Memory B cell (primary cell): Measurements from ENCODE around the gene MAPK8IP3.

ENCODE experiments used
- ATAC-seq: fragments of 150-1000 bp; cut with Tn5 transposase; 2 replicates; pipeline ENCODE4 v1.10.0; 2021; ENCODE audit warnings: low read depth, mild to moderate bottlenecking, moderate library complexity
- DNase-seq, 2 donors: peaks; one replicate each; pipeline ENCODE4 v3.0.0; 2022; ENCODE audit warnings: low spot score in 2 of 2
- H3K27ac Mint-ChIP-seq: one replicate; pipeline ENCODE4 v1.8.0; 2022; ENCODE audit warnings: mild to moderate bottlenecking, moderate library complexity, mixed read lengths
- H3K27me3 Mint-ChIP-seq: one replicate; pipeline ENCODE4 v1.8.0; 2022; ENCODE audit warnings: mixed read lengths
- H3K36me3 Mint-ChIP-seq: one replicate; pipeline ENCODE4 v1.8.0; 2022; ENCODE audit warnings: mild to moderate bottlenecking, mixed read lengths
- H3K4me1 Mint-ChIP-seq: one replicate; pipeline ENCODE4 v1.8.0; 2022; ENCODE audit warnings: mixed read lengths
- H3K4me3 Mint-ChIP-seq: one replicate; pipeline ENCODE4 v1.8.0; 2022; ENCODE audit warnings: mild to moderate bottlenecking, moderate library complexity, mixed read lengths
- H3K9me3 Mint-ChIP-seq: one replicate; pipeline ENCODE4 v1.8.0; 2022; ENCODE audit warnings: mixed read lengths

The MAPK8IP3 gene

DNA sequence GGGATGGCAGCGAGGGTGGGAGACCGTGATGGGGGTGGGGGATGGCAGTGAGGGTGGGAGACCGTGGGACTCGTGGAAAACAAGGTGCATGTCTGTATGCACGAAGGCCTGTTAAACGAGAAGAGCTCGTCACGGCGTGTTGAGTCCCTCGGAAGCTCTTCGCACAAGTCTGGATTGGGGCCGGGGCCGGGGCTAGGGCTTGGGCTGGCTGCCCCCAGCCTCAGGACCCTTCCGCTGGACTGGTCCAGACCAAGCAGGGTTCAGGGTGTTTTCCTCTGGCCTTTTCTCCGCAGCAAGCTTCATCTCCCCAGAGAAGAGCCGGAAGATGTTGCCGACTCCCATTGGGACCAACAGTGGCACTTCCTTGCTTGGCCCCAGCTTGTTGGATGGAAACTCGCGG lies 35.6 kb upstream of the MAPK8IP3 start:
- Mint-ChIP-seq H3K4me3 (no peak overlapping the region), H3K9me3 (no peaks in the 10 kb centered on the region), H3K4me1 (no peaks in the 10 kb centered on the region), H3K27me3 (no peaks in the 10 kb centered on the region), H3K27ac (no peak overlapping the region), H3K36me3 (peaks cover 41% of the 10 kb centered on the region)
- DNase-seq (no peak), ATAC-seq (no peak)

DNA sequence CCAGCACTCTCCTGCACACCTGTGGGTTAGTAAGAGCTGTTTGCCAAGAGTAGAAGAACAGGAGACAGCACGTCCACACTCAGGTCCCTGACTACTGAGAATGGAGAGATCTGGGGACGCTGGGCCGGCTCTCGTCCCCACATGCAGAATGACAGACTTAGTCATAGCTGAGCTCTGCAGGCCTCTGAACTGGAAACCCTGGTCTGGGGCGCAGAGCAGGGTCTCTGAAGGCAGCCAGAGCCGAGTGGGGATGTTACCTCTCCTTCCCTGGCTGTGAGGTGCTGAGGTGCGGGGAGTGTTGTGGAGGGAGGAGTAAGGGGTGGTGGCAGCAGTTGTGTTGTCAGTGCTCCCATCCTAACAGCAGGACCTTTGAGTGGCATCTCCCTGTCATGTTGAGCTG lies 35.1 kb upstream of the MAPK8IP3 start:
- DNase-seq (no peak), ATAC-seq (no peak)
- H3K36me3 Mint-ChIP-seq, result peaks cover 39% of the 10 kb centered on the region
- H3K4me1 Mint-ChIP-seq, result no peaks in the 10 kb centered on the region
- no peak overlapping the region for H3K4me3 Mint-ChIP-seq
- no peak overlapping the region for H3K27ac Mint-ChIP-seq
- H3K27me3 Mint-ChIP-seq, result no peaks in the 10 kb centered on the region
- H3K9me3 Mint-ChIP-seq, result no peaks in the 10 kb centered on the region

DNA sequence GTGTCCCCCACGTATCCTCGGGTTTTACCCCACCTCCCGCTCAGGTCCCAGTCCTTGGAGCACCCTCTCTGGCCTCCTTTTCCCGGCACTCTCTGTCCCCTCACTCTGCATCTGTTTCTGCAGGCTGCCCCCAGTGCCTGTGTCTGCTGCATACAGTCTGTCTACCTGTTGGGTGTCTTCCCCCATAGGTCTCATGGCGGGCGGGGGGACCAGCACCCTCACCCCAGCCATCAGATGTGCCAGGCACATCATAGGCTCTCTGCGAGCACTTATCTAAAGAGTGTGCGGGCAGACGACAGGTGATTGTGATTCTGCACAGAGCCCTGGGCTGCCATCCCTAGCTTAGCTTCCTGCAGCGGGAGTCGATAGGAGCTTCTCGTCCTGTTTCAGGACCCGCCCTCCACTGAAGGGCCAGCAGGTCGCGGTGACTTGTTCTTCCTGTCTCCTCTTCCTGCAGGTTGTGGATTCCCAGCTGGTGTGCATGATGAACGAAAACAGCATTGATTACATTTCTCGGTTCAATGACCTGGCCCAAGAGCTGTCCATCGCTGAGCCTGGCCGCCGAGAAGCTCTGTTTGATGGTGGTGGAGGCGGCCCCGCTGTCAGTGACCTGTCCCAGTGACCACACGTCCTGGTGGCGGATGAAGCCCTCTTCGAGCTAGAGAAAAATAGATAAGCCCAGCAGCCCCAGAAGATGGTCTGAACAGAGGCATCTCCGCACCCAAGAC lies 32.4 kb upstream of the MAPK8IP3 start:
- Mint-ChIP-seq H3K27ac (no peak overlapping the region), H3K36me3 (peaks cover 33% of the 10 kb centered on the region), H3K9me3 (no peaks in the 10 kb centered on the region), H3K4me3 (no peak overlapping the region), H3K4me1 (peaks cover 2% of the 10 kb centered on the region), H3K27me3 (no peaks in the 10 kb centered on the region)
- DNase-seq (no peak), ATAC-seq (no peak)

DNA sequence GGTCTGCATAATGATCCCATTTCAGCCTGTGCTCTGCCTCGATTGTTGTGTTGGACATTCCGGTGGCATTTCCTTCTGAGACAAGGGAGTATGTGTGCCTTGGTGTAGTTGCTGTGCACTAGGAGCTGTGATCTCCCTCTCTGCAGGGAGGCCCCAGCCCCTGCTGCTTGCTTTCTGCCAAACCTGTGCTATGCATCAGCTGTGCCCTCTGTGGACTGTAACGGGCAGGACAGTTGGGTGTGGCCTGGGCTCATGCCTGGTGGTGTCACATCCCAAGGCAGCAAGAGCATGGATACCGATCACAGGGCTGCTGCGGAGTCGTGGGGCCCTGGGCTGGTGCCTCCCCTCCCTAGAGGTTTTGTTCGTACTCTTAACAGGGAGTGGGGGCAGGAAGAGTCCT lies 31.7 kb upstream of the MAPK8IP3 start:
- DNase-seq, result no peak
- no peaks in the 10 kb centered on the region for H3K9me3 Mint-ChIP-seq
- no peak overlapping the region for H3K4me3 Mint-ChIP-seq
- peaks cover 32% of the 10 kb centered on the region for H3K36me3 Mint-ChIP-seq
- ATAC-seq, result no peak
- no peaks in the 10 kb centered on the region for H3K27me3 Mint-ChIP-seq
- H3K27ac Mint-ChIP-seq, result no peak overlapping the region
- peaks cover 7% of the 10 kb centered on the region for H3K4me1 Mint-ChIP-seq

DNA sequence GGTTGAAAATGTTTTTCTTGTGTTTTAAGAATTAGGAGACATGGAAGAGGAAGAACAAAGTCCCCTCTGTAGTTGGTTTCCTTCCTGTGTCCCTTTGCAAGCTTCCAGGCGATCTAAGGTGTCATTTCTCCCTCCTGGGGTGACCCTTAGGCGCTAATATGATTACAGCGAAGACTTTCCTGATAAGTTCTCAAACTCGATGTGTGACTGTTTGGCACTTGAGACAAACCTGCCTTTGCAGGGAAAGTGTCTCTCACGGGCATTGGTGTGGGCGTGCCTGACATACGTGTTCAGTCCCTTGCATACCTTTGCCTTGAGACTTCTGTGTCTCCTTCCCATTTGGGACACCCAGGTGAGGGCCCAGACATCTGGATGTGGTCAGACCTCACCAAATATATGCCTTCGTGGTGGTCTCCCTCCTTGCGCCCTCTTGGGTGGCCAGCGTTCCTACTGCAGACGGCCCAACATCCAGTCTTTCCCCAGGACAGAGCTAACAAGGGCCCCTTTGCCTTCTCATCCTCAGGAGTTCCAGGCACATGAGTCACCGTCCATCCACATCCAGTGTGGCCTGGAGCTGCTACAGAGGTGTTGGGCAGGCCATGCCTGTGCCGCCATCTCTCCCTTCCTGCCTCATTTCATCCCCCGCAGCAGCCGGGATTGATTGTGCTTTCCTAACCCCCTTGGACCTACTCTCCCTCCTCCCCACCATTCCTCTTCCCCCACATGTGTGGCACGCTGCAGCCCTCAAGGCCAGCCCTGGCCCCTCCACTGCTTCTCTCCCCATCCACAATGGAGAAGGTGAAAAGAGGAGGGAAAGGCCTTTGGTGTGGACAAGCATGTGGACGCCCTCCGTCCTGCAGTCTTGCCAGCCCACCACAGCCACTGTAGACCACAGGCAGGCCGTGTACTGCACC lies 31.0 kb upstream of the MAPK8IP3 start:
- peaks cover 28% of the 10 kb centered on the region for H3K36me3 Mint-ChIP-seq
- no peaks in the 10 kb centered on the region for H3K27me3 Mint-ChIP-seq
- H3K27ac Mint-ChIP-seq, result no peak overlapping the region
- H3K4me1 Mint-ChIP-seq, result peaks cover 7% of the 10 kb centered on the region
- DNase-seq, result no peak
- H3K4me3 Mint-ChIP-seq, result no peak overlapping the region
- no peaks in the 10 kb centered on the region for H3K9me3 Mint-ChIP-seq
- no peak for ATAC-seq

DNA sequence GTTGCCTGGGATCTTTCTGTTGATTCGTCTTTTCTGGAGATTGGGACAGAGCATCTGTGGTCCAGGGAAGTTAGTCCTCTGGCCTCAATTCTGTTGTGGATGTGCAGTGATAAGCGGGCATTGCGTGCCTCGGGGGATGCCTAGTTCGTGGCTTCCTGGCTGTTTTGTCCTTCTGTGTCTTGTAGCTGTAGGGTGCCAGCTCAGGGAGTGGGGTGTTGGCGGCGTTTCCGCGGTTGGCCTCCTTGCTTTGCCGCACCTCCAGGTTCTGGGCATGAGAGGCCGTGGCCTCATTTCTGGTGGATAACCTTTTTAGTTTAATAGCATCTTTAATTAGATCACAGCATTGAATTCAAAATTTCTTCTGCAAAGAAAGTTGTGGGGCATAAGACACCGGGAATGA lies 29.3 kb upstream of the MAPK8IP3 start:
- DNase-seq (no peak), ATAC-seq (no peak)
- no peak overlapping the region for H3K27ac Mint-ChIP-seq
- peak overlapping the region; percentile 9 for H3K4me3 Mint-ChIP-seq
- peaks cover 11% of the 10 kb centered on the region for H3K4me1 Mint-ChIP-seq
- H3K9me3 Mint-ChIP-seq, result no peaks in the 10 kb centered on the region
- H3K27me3 Mint-ChIP-seq, result no peaks in the 10 kb centered on the region
- peaks cover 18% of the 10 kb centered on the region for H3K36me3 Mint-ChIP-seq

- Mint-ChIP-seq H3K4me1 (peaks cover 12% of the 10 kb centered on the region), H3K27ac (no peak overlapping the region), H3K36me3 (peaks cover 11% of the 10 kb centered on the region), H3K9me3 (no peaks in the 10 kb centered on the region), H3K27me3 (no peaks in the 10 kb centered on the region), H3K4me3 (peak overlapping the region; percentile 69)
- ATAC-seq (no peak), DNase-seq (no peak)
Measured at GRCh38 chr16:1677339-1677738, 28.7 kb upstream of the MAPK8IP3 start.

DNA sequence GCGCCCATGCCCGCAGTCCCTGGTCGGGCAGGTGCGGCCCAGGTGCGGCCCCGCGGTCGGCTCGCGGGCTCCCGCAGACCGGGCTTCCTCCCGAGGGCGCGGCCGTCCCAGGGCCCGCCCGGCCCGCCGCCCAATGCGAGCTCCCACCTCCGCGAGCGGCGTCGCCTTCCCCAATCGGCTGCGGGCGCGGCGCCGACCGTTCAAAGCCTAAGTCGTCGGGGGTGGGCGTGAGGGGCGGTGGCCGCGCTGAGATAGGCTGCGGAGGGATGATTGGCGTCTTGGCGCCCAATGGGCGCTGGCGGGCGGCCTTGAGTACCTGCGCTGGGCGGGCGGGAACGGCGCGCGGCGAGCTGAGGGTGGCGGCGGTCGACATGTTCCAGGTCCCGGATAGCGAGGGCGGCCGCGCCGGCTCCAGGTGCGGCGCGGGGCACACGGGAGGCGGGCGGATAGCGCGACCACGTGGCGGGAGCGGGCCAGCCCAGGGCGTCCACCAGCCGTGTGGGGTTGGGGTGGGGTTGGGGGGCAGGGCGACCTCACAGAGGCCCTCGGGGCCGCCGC lies 28.0 kb upstream of the MAPK8IP3 start, which contains the start of gene JPT2:
Gene JPT2, plus strand, starts transcription at position 338 of the 558 bp plus-strand sequence. Its CDS starts 34 bp downstream, at position 372.
- peaks cover 5% of the 10 kb centered on the region for H3K36me3 Mint-ChIP-seq
- ATAC-seq (peak; percentile 93), DNase-seq (peak; percentile 90 to 92)
- peaks cover 12% of the 10 kb centered on the region for H3K4me1 Mint-ChIP-seq
- H3K4me3 Mint-ChIP-seq, result peak within 1 kb of the TSS; percentile 88
- no peaks in the 10 kb centered on the region for H3K27me3 Mint-ChIP-seq
- H3K9me3 Mint-ChIP-seq, result no peaks in the 10 kb centered on the region
- H3K27ac Mint-ChIP-seq, result peak within 1 kb of the TSS; percentile 74

DNA sequence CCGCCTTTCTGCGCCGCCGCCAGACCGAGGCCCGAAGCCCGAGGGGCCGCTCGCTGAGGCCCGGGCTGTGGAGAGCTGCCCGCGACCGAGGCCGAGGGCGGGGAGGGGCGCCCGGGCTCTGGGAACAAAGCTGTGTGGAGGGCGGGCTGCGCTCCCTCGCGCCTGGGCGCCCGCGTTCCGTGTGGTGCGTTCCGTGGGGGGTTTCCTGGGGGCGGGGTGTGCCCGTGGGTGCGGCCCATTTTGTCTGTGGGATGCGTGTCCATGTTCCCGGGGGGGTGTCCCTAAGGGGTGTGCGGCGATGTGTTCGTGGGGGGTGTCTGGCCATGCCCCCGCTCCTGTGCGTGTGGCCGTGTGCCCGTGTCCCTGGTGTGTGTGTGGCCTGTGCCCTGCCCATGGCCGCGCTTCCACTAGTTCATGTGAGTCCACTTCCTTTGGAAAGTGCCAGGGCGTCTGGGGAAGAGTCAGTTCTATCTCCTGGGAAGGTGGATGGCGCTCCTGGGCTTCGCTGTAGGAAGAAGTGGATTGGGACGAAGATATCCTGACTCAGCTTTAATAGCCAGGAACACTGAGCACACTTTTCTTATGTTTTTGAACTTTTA lies 27.4 kb upstream of the MAPK8IP3 start:
- peaks cover under 1% of the 10 kb centered on the region for H3K36me3 Mint-ChIP-seq
- no peaks in the 10 kb centered on the region for H3K9me3 Mint-ChIP-seq
- DNase-seq (peak; percentile 47 to 50), ATAC-seq (peak; percentile 36)
- peak overlapping the region; percentile 86 for H3K4me3 Mint-ChIP-seq
- H3K4me1 Mint-ChIP-seq, result peaks cover 12% of the 10 kb centered on the region
- H3K27me3 Mint-ChIP-seq, result no peaks in the 10 kb centered on the region
- peak overlapping the region; percentile 74 for H3K27ac Mint-ChIP-seq

GRCh38 chr16:1680361-1680760 lies 25.6 kb upstream of the MAPK8IP3 start:
- ATAC-seq, result no peak
- H3K4me1 Mint-ChIP-seq, result peaks cover 12% of the 10 kb centered on the region

DNA sequence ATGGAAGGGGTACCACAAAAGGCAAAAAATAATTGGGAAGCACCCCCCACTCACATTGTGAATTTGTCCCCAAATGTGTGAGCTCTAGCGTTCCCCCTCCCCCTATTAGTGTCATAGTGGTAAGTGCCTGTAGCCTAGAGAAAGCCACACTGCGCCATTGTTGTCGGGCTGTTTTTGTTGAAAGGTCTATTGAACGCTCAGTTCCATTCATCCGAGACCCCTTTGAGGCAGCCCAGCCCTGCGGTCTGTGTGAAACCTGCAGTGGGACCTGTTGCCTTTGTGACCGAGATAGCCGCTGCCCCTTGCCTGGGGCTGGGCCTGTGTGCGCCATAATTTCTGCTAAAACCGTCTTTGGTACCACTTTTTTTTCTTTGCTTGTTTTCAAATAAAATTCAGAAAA lies 25.0 kb upstream of the MAPK8IP3 start:
- Mint-ChIP-seq H3K27me3 (no peaks in the 10 kb centered on the region), H3K4me3 (no peak overlapping the region), H3K9me3 (no peaks in the 10 kb centered on the region), H3K27ac (no peak overlapping the region), H3K36me3 (peaks cover 4% of the 10 kb centered on the region), H3K4me1 (peaks cover 12% of the 10 kb centered on the region)
- ATAC-seq (no peak), DNase-seq (no peak)

More at GRCh38 chr16:1680361-1680760, 25.6 kb upstream of the MAPK8IP3 start:
- DNase-seq, result no peak
- H3K4me3 Mint-ChIP-seq, result no peak overlapping the region
- peaks cover 3% of the 10 kb centered on the region for H3K36me3 Mint-ChIP-seq
- H3K27me3 Mint-ChIP-seq, result no peaks in the 10 kb centered on the region
- no peak overlapping the region for H3K27ac Mint-ChIP-seq
- H3K9me3 Mint-ChIP-seq, result no peaks in the 10 kb centered on the region

GRCh38 chr16:1687427-1688316 lies 18.3 kb upstream of the MAPK8IP3 start:
- DNase-seq (no peak), ATAC-seq (no peak)
- Mint-ChIP-seq H3K27me3 (no peaks in the 10 kb centered on the region), H3K27ac (no peak overlapping the region), H3K4me1 (peaks cover 3% of the 10 kb centered on the region), H3K36me3 (peaks cover 24% of the 10 kb centered on the region), H3K4me3 (no peak overlapping the region), H3K9me3 (no peaks in the 10 kb centered on the region)
